SW480 (cell line): ENCODE data around the gene PCDHB1.

Source experiments
- DNase-seq: peaks from one replicate; pipeline ENCODE4 v3.0.0-alpha.2; 2016; ENCODE audit warnings: low spot score

PCDHB1 gene

DNA sequence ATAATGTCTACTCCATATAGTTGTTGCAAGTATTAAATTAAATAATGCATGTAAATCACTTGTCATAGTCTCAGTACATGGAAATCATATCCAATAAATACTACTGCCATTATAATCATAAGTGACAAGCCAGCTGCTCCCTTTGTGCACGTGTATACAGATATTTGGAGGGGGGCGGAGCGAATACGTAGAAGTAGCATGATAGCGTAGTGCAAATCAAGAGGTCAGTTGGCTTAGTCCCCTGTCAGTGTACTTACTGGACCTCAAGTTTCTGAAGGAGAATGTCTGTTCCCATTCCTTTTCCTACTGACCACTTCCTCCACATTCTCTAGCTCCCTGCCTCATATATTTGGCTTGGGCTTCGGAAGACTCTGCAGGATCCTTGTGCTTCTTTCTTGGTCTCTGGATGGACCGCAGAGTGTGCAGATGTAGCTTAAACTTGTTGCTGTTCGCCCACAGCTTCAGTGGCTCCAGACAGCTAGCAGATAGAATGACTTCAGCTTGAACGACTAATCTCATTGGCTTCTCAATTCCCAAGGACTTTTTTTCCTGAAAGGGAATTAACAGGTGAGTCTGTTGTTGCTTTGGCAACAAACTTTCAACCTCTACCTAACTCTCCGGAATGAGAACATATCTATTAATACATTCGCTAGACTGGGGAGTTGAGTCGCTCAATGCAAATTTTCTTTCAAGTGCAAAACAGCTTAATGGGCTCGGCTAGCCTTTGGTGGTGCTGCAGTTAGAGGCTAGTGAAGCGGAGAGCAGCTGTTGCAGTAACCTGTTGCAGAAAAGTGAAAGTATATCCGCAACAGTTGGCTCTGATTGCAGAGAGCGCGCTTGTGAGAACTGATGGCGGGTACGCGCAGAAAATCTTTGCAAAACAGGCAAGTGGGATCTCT is at the start of gene PCDHB1:
Gene PCDHB1 (plus strand): TSS at position 753 of the 899 bp plus-strand sequence. CDS start 97 bp downstream, at position 850.
- no peak for DNase-seq

DNA sequence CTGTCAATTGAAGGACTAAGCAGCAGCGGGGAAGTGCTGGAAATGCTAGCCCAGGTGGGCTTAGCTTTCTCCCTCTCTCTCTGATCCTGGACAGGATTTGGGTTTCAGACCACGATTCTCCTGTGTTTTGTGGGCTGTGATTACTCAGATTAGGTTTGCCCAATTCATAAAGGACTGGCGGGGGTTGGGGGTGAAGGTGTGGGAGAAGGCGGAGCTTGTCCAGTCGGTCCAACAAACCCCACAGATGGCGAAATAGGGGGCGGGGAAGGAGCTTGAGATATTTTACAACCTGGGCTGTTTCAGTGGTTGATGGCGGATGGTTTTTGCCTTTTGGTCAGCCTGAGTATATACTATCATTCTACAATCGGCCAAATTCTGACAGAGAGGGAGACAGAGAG is 49.7 kb upstream of the PCDHB1 start:
- DNase-seq, result peak; percentile 71

- DNase-seq, result peak; percentile 78
Measured at GRCh38 chr5:141001844-141002604, 49.1 kb upstream of the PCDHB1 start.

DNA sequence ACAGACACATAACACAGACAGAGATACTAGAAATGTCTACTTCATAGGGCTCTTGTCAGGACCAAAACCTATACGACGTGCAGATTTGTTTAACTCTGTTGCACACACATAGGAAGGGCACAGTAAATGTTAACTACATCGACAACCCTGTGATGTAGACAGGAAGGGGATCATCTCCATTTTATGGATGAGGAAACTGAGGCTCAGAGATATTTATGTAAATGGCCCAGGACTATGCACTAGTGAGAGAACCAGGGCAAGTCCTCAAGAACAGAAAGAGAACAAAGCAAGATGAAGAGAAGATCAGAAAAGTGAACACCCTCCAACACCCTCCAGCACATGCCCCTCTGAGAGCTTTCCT is 48.6 kb upstream of the PCDHB1 start:
- no peak for DNase-seq

DNA sequence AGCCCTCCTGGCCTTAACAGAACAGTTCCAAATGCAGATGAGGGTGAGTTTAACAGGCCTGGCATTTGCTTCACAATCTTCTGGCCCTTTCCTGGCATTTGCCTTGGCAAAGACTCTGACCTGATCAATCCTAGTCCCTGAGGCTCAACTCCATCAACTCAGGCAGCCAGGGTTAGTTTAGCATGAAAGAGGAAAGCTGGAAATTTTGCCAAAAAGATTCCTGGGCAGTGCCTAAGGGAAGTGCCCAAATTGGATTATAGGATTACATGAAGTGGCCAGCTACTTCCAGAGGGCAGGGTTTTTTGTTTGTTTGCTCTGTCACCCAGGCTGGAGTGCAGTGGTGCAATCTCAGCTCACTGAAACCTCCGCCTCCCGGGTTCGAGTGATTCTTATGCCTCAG is 48.1 kb upstream of the PCDHB1 start:
- no peak for DNase-seq

- DNase-seq, result peak; percentile 93
Measured at GRCh38 chr5:141003791-141004611, 47.2 kb upstream of the PCDHB1 start.

GRCh38 chr5:141007791-141008190 is 43.4 kb upstream of the PCDHB1 start:
- no peak for DNase-seq

DNA sequence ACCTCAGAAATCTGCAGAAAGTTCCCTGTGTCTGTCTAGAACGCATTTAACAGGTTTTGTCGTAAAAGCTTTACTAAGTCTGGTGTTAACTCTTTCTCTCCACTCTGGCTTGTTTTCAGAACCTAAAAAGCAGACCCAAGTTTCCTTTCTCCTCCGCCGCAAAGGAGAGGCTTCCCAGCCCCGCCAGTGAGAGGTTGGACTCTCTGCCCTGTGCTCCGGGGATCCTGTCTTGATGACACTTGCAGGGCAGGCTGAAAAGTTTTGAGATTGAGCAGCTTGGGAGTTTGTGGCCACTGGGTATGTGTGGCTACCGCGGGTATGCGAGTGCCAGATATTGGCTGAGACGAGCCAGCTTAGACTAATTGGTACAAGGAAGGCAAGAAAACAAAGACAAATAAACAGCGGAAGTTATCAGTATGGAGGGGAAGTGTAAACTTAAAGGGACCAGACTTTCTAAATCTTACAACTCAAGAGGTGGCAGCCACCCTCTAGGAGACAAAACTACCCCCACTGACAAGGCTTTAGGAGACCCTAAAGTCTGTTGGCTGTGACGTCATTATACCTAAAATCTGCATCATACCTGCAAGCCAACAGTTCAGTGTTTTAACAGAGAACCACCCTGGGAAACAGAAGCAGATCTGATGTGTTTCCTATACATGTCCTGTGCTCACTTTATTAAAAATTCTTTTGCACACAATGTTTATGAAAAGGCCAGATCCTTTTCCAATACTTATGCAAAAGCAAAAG is 41.0 kb upstream of the PCDHB1 start:
- DNase-seq, result no peak

DNA sequence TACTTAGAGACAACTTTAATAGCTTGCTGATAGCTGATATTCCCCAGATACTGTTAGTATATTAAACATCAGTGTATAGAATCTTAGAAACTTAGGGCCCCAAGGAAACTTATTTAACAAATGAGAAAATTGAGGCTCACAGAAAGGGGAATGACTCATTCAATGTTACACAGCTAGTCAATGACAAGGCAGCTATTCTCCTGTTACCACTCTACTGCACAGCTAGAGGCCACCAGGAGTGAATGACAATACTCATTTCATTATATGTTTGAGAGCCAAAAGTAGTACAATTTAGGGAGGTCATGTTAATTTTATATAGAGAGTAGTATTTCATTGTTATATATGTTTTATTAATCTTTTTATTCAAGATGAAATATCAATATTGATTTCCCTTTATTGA is 33.2 kb upstream of the PCDHB1 start:
- DNase-seq, result no peak

DNA sequence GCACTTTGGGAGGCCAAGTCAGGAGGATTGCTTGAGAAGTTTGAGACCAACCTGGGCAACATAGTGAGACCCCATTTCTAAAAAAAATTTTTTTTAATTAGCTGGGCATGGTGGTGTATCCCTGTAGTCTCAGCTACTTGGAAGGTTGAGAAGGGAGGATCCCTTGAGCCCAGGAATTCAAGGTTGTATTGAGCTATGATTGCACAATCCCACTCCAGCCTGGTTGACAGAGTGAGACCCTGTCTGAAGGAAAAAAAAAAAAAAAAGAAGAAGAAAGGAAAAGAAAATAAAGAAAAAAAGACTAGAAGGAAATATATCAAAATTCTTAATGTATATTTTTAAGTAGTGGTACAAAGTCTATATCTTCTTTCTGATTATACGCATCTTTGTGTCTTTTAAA is 28.8 kb upstream of the PCDHB1 start:
- DNase-seq, result no peak

DNA sequence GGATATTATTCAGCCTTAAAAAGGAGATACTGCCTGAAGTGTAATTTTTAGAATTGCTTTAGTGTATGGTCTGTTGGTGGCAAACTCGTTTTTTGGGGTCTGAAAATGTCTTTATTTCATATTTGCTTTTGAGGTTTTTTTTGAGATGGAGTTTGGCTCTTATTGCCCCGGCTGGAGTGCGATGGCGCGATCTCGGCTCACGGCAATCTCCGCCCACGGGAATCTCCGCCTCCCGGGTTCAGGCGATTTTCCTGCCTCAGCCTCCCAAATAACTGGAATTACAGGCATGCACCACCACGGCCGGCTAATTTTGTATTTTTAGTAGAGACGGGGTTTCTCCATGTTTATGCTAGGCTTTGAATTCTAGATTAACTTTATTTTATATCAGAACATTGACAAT is 20.2 kb upstream of the PCDHB1 start:
- DNase-seq, result no peak

DNA sequence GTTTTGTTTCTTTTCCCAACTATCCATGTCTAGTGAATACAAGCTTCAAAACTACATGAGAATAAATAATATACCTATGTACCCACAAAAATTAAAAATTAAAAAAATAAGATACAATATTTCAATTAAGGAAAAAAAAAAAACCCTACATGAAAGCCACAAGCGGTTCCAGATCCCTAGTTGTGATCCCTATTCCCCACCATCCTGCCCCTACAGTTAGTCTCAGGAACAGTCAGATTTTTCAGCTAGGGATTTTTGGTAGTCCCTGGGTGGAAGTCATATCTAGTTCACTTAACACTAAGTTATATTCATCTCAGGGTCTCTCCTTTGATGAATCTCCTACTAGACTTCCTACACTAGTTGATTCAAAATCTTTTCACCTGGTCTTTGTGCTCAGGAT is 18.5 kb upstream of the PCDHB1 start:
- no peak for DNase-seq

DNA sequence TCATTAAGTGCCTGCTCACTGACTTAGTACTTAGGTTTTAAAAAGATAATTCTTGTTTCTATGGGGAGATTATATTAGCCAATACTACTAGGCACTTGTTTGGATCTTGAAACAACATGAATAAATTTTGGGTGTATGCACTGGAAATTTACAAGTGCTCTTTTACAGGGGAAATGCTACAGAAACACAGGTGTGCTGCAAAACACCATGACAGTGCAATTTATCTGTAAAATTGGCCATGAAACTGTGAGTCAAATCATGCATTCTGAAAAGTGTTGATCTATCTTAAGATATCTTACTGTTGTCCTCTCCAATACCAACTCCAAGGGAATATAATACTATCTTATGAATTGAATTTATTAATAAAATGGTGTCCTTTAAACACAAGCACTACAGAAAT is 12.1 kb upstream of the PCDHB1 start:
- no peak for DNase-seq

- DNase-seq, result no peak
Measured at GRCh38 chr5:141039517-141039916, 11.7 kb upstream of the PCDHB1 start.

DNA sequence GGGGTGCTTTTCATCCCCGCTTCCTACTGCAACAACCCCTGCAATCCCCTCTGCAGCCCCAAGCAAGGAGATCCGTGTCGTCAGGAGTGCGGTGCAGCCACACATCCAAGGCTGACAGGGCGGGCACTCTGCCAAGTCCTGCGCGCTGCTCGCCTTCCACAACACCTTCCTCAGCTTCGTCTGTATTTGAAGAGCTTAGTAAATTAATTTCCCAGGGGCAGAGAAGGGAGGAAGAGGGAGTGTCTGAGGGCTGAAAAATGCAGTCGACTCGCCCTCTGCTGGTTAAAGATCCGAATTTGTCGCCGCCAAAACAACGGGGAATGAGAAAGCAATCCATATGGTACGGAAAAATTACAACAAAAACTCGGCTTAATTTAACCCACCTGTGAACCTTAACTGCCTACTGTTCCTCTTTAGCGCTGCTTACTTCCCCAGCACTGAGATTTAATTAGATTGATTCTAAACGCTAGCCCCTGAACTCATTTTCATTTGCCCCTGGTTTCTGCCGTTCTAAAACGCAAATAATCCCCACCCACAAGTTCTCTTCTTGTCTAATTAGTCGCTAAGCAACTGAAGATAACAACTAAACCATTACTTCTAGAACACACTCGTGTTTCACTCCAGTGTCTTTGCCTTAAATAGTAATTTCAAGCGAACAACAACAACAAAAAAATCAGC is 10.9 kb upstream of the PCDHB1 start:
- DNase-seq, result peak; percentile 80

GRCh38 chr5:141040771-141041426 is 10.3 kb upstream of the PCDHB1 start:
- DNase-seq, result peak; percentile 95

DNA sequence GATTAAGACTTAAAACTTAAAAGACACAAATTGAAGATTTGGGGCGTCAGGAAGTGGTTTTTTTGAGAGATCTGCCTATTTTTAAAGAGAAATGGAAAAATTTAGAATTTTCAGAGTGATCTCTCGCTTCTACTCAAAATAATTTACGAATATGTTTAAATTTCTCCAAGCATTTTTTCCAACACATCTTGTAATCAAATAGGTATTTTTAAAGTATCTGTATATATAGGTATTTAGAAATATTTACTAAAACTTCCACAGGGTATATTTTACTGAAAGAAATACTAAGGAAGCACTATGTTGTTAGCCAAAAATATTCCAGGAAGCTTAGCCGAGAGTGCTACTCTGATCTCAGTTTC is 9.8 kb upstream of the PCDHB1 start:
- no peak for DNase-seq

DNA sequence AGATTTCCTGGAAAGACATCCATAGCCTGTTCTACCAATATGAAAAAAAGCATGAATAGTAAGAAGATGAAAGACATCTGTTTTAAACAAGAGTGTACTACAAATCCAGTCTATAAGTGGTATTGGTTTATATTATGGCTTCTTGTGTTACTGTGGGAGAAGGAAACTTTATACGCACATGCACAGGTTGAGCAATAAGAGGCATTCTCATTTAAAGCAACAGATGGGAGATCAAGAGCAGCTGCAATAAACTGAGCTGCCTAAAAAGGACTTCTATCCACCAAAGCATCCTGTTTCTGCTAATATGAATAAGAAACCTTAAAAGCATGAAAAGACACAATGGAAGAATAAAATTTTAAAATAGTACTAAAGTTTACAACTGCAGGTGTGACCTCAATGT is 8.6 kb upstream of the PCDHB1 start:
- no peak for DNase-seq

- no peak for DNase-seq
Measured at GRCh38 chr5:141051521-141051866, 320 bp downstream of the PCDHB1 start.

- DNase-seq, result no peak
Measured at GRCh38 chr5:141077826-141078225, 26.7 kb downstream of the PCDHB1 start.

GRCh38 chr5:141082228-141082627 is 31.1 kb downstream of the PCDHB1 start:
- no peak for DNase-seq
